DOHH2 (cell line): ENCODE measurements around the gene SERAC1.

Experiments
- EZH2phosphoT487 ChIP-seq: fragments of 200-600 bp; sonication (generic); IDR thresholded peaks from 2 replicates; pipeline ENCODE4 v1.6.1; 2017; ENCODE audit warnings: borderline replicate concordance, mild to moderate bottlenecking, antibody characterized with exemption, low read length, moderate library complexity, mixed read lengths
- TF ChIP-seq, protein P1 (sequence below): fragments of 200-600 bp; sonication (generic); IDR thresholded peaks from one replicate; pipeline ENCODE4 v1.5.1; 2014; ENCODE audit warnings: antibody characterized with exemption, mild to moderate bottlenecking, low read depth, low read length; ENCODE audit not compliant: poor library complexity, severe bottlenecking

- TF ChIP-seq, protein P1, sequence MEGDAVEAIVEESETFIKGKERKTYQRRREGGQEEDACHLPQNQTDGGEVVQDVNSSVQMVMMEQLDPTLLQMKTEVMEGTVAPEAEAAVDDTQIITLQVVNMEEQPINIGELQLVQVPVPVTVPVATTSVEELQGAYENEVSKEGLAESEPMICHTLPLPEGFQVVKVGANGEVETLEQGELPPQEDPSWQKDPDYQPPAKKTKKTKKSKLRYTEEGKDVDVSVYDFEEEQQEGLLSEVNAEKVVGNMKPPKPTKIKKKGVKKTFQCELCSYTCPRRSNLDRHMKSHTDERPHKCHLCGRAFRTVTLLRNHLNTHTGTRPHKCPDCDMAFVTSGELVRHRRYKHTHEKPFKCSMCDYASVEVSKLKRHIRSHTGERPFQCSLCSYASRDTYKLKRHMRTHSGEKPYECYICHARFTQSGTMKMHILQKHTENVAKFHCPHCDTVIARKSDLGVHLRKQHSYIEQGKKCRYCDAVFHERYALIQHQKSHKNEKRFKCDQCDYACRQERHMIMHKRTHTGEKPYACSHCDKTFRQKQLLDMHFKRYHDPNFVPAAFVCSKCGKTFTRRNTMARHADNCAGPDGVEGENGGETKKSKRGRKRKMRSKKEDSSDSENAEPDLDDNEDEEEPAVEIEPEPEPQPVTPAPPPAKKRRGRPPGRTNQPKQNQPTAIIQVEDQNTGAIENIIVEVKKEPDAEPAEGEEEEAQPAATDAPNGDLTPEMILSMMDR, result no peak
- no peak for TF ChIP-seq EZH2phosphoT487
Observed at GRCh38 chr6:158070513-158070912, 97.5 kb downstream of the SERAC1 start.
